Stimulated activated memory B cell treated with anti-CD40 and anti-IgM and Interleukin-4, amounts not matched to agents 10 μg/mL and 1 μg/mL and 100 μg/mL, for 72 hours (primary cell): Measurements from ENCODE around the gene C8G.

Experiments used
- ATAC-seq: fragments of 150-1000 bp; cut with Tn5 transposase; 2 replicates; pipeline ENCODE4 v1.10.0; 2021
- H3K27ac Mint-ChIP-seq: one replicate; pipeline ENCODE4 v1.8.0; 2022; ENCODE audit warnings: mild to moderate bottlenecking, mixed read lengths
- H3K27me3 Mint-ChIP-seq: one replicate; pipeline ENCODE4 v1.8.0; 2022; ENCODE audit warnings: mixed read lengths
- H3K36me3 Mint-ChIP-seq: one replicate; pipeline ENCODE4 v1.8.0; 2022; ENCODE audit warnings: mixed read lengths
- H3K4me1 Mint-ChIP-seq: one replicate; pipeline ENCODE4 v1.8.0; 2022; ENCODE audit warnings: mixed read lengths
- H3K4me3 Mint-ChIP-seq: one replicate; pipeline ENCODE4 v1.8.0; 2022; ENCODE audit warnings: mild to moderate bottlenecking, moderate library complexity, mixed read lengths
- H3K9me3 Mint-ChIP-seq: one replicate; pipeline ENCODE4 v1.8.0; 2022; ENCODE audit warnings: mixed read lengths

The C8G gene

GRCh38 chr9:136942881-136943230 lies 2.2 kb upstream of the C8G start:
- Mint-ChIP-seq H3K4me3 (peak overlapping the region; percentile 80), H3K27me3 (no peaks in the 10 kb centered on the region), H3K27ac (peak overlapping the region; percentile 88), H3K9me3 (no peaks in the 10 kb centered on the region), H3K4me1 (peaks cover 20% of the 10 kb centered on the region), H3K36me3 (peaks cover 42% of the 10 kb centered on the region)
- ATAC-seq, result no peak

GRCh38 chr9:136943291-136944211 lies 1.5 kb upstream of the C8G start:
- Mint-ChIP-seq H3K27ac (peak overlapping the region; percentile 88), H3K36me3 (peaks cover 39% of the 10 kb centered on the region), H3K27me3 (no peaks in the 10 kb centered on the region), H3K4me3 (peak overlapping the region; percentile 80), H3K4me1 (peaks cover 20% of the 10 kb centered on the region), H3K9me3 (no peaks in the 10 kb centered on the region)
- ATAC-seq, result peak; percentile 9

GRCh38 chr9:136944212-136944518 lies 878 bp upstream of the C8G start:
- peak overlapping the region; percentile 88 for H3K27ac Mint-ChIP-seq

GRCh38 chr9:136945333-136946227 lies 537 bp downstream of the C8G start:
- no peaks in the 10 kb centered on the region for H3K9me3 Mint-ChIP-seq
- H3K4me3 Mint-ChIP-seq, result no peak overlapping the region
- H3K27ac Mint-ChIP-seq, result peak overlapping the region; percentile 88
- no peaks in the 10 kb centered on the region for H3K27me3 Mint-ChIP-seq
- ATAC-seq, result no peak
- peaks cover 18% of the 10 kb centered on the region for H3K36me3 Mint-ChIP-seq
- H3K4me1 Mint-ChIP-seq, result peaks cover 26% of the 10 kb centered on the region

More at GRCh38 chr9:136944212-136944518, 878 bp upstream of the C8G start:
- Mint-ChIP-seq H3K36me3 (peaks cover 33% of the 10 kb centered on the region), H3K27me3 (no peaks in the 10 kb centered on the region), H3K4me3 (peak overlapping the region; percentile 80), H3K4me1 (peaks cover 19% of the 10 kb centered on the region), H3K9me3 (no peaks in the 10 kb centered on the region)
- peak; percentile 71 for ATAC-seq

- Mint-ChIP-seq H3K4me3 (no peak overlapping the region), H3K36me3 (peaks cover 10% of the 10 kb centered on the region), H3K27me3 (no peaks in the 10 kb centered on the region), H3K9me3 (no peaks in the 10 kb centered on the region), H3K27ac (no peak overlapping the region), H3K4me1 (peaks cover 27% of the 10 kb centered on the region)
- ATAC-seq, result no peak
Observed at GRCh38 chr9:136946228-136947027, 1.4 kb downstream of the C8G start.

GRCh38 chr9:136947028-136947891 lies 2.2 kb downstream of the C8G start:
- H3K36me3 Mint-ChIP-seq, result peaks cover 2% of the 10 kb centered on the region
- H3K27me3 Mint-ChIP-seq, result no peaks in the 10 kb centered on the region
- H3K9me3 Mint-ChIP-seq, result no peaks in the 10 kb centered on the region
- no peak overlapping the region for H3K4me3 Mint-ChIP-seq
- H3K4me1 Mint-ChIP-seq, result peaks cover 27% of the 10 kb centered on the region
- H3K27ac Mint-ChIP-seq, result peak overlapping the region; percentile 44
- ATAC-seq, result no peak

GRCh38 chr9:136947955-136948510 lies 3.0 kb downstream of the C8G start:
- Mint-ChIP-seq H3K27ac (peak overlapping the region; percentile 90), H3K4me1 (peaks cover 27% of the 10 kb centered on the region), H3K27me3 (no peaks in the 10 kb centered on the region), H3K9me3 (no peaks in the 10 kb centered on the region), H3K4me3 (no peak overlapping the region), H3K36me3 (no peaks in the 10 kb centered on the region)
- ATAC-seq, result no peak

GRCh38 chr9:136949239-136949816 lies 4.3 kb downstream of the C8G start:
- H3K36me3 Mint-ChIP-seq, result no peaks in the 10 kb centered on the region
- ATAC-seq, result no peak

GRCh38 chr9:136949817-136950655 lies 5.0 kb downstream of the C8G start:
- H3K9me3 Mint-ChIP-seq, result no peaks in the 10 kb centered on the region
- no peaks in the 10 kb centered on the region for H3K36me3 Mint-ChIP-seq
- peaks cover 21% of the 10 kb centered on the region for H3K4me1 Mint-ChIP-seq
- H3K27me3 Mint-ChIP-seq, result peaks cover 9% of the 10 kb centered on the region
- H3K4me3 Mint-ChIP-seq, result peak overlapping the region; percentile 85
- ATAC-seq, result peak; percentile 92
- H3K27ac Mint-ChIP-seq, result peak overlapping the region; percentile 90

More at GRCh38 chr9:136949239-136949816, 4.3 kb downstream of the C8G start:
- H3K9me3 Mint-ChIP-seq, result no peaks in the 10 kb centered on the region
- H3K27ac Mint-ChIP-seq, result peak overlapping the region; percentile 90
- peak overlapping the region; percentile 85 for H3K4me3 Mint-ChIP-seq
- peaks cover 2% of the 10 kb centered on the region for H3K27me3 Mint-ChIP-seq
- H3K4me1 Mint-ChIP-seq, result peaks cover 27% of the 10 kb centered on the region

- Mint-ChIP-seq H3K27ac (peak overlapping the region; percentile 90), H3K4me1 (peaks cover 20% of the 10 kb centered on the region), H3K27me3 (peaks cover 16% of the 10 kb centered on the region), H3K9me3 (no peaks in the 10 kb centered on the region), H3K4me3 (peak overlapping the region; percentile 83), H3K36me3 (no peaks in the 10 kb centered on the region)
- no peak for ATAC-seq
Observed at GRCh38 chr9:136950656-136951276, 5.7 kb downstream of the C8G start.

GRCh38 chr9:136951541-136952320 lies 6.7 kb downstream of the C8G start, which contains the start of gene LCN12:
Gene LCN12, plus strand, starts transcription at chr9:136952273. Its CDS starts 55 bp downstream, at chr9:136952328.
- no peak for ATAC-seq
- Mint-ChIP-seq H3K36me3 (peaks cover 4% of the 10 kb centered on the region), H3K27ac (no peak within 1 kb of the TSS), H3K4me3 (no peak within 1 kb of the TSS), H3K9me3 (peaks cover 4% of the 10 kb centered on the region), H3K27me3 (peaks cover 26% of the 10 kb centered on the region), H3K4me1 (peaks cover 20% of the 10 kb centered on the region)

- Mint-ChIP-seq H3K36me3 (peaks cover 6% of the 10 kb centered on the region), H3K9me3 (peaks cover 5% of the 10 kb centered on the region), H3K4me1 (peaks cover 14% of the 10 kb centered on the region), H3K27me3 (peaks cover 29% of the 10 kb centered on the region), H3K4me3 (no peak overlapping the region), H3K27ac (no peak overlapping the region)
- ATAC-seq, result no peak
Observed at GRCh38 chr9:136952321-136952850, 7.3 kb downstream of the C8G start.
